HUDEP-2 (cell line): ENCODE data around the gene TMOD3.
"Not testable (repeated sequence)": the region's sequence is repeated elsewhere in the genome, so short reads cannot be mapped to it uniquely, and the experiment has no call there.

Source experiments
- DNase-seq, 76 experiments: peaks; one replicate each; lab custom pipeline; 2025; ENCODE audit not compliant: unreplicated experiment in 76 of 76; lab: John Stamatoyannopoulos, UW

TMOD3 gene

DNA sequence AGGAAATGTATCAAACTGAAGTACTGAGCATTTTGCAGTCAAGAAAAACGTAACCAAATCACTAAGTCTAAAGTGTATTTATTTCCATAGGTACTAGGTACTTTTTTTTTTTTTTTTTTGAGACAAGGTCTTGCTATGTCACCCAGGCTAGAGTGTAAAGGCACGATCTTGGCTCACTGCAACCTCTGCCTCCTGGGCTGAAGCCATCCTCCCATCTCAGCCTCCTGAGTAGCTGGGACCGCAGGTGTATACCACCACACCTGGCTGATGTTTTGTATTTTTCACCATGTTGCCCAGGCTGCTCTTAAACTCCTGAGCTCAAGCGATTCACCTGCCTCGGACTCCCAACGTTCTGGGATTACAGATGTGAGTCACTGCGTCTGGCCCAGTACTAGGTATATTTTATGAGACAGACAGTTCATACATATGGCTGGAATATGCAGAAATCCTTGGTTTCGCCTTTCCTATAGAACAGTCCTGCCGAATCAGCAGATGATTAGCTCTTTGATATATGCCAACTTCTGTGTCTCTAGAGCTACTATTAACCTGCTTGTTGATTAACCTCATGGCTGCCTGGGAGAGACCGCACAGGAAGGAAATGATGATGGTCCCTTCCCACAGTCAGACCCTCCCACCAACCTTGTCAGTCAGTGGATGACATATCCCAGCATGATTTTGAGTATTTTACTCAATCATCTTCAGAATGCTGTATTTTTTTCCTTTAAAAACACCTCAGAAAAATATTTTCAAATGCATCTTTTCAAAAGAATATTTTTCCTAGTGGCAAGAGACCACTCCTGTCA, 32.3 kb downstream of the TMOD3 start:
- no peak for DNase-seq

- no peak for DNase-seq
Observed at GRCh38 chr15:51863131-51863530, 33.7 kb downstream of the TMOD3 start.

DNA sequence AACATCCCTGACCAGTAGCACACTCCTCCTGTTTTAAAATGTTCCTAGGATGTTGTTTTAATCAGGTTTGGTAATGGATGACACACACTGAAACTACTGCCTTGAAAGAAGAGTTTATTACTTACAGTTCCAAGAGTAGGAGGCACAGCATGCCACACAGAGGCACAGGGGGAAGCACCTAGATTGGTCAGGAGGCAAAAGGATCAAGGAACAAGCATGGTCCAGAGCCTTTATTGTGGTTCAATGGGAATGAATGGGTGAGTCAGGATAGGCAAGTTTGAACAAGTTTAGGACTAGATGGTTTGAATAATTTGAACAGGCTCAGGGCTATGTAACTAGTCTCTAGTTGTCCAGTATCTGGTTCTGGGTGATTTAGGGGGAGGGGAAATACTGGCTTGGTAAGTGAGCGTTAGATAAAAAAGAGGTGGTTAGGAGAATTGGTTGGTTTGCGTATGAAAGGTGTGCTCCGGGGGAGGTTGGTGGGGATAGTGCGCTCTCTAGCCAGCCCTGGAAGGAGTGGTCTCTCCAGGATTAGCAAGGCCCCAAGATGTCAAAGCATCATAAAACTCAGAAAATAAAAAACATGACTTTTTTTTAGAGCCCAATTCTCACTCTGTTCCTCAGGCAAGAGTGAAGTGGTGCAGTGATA, 35.1 kb downstream of the TMOD3 start:
- no peak for DNase-seq

DNA sequence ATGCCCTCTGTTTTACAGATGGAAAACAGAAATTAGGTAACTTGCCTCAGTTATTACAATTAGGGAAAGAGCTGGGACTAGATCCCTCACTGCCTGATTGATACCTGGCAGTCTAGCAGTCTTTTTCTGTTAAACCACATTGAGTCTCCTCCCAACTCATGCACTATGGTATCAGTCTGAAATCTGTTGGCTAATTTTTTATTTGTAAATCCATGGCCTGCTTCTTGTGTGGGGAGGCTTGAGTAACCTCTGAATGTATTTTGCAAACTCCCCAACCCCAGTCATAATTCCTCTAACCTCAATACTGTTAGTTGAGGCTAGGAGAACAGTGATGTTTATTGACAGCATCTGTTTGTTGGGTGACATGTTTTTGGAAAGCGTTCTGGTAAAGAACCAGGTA, 35.9 kb downstream of the TMOD3 start:
- no peak for DNase-seq

DNA sequence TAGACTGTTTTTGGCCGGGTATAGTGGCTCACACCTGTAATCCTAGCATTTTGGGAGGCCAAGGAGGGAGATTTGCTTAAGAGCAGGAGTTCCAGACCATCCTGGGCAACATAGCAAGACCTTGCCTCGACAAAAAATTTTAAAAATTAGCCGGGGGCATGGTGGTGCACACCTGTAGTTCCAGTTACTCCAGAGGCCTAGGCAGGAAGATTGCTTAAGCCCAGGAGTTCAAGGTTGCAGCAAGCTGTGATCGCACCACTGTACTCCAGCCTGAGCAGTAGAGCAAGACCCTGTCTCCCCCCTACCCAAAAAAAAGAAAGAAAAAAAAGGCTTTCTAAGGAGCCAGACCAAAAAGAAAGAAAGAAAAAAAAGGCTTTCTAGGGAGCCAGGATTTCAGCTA, 36.7 kb downstream of the TMOD3 start:
- no peak for DNase-seq

GRCh38 chr15:51866751-51867150, 37.3 kb downstream of the TMOD3 start:
- no peak for DNase-seq

DNA sequence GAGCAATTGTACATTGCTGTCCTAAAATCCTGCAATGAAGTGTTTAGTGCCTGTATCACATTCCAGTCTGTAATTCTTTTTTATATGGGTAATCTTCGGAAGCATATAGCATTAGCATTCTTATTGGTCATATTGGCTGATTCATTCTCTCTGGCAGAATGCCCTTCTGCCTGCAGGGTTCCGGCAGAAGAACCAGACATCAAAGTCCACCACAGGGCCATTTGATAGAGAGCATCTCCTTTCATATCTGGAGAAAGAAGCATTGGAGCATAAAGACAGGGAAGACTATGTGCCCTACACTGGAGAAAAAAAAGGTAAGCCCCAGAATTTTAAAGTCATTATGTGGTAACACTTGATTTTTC, 39.6 kb downstream of the TMOD3 start:
- DNase-seq, result peak in 27 of 76 experiments; percentile 1 to 73 (median 27)

- DNase-seq, result no peak
Observed at GRCh38 chr15:51870774-51871173, 41.3 kb downstream of the TMOD3 start.

DNA sequence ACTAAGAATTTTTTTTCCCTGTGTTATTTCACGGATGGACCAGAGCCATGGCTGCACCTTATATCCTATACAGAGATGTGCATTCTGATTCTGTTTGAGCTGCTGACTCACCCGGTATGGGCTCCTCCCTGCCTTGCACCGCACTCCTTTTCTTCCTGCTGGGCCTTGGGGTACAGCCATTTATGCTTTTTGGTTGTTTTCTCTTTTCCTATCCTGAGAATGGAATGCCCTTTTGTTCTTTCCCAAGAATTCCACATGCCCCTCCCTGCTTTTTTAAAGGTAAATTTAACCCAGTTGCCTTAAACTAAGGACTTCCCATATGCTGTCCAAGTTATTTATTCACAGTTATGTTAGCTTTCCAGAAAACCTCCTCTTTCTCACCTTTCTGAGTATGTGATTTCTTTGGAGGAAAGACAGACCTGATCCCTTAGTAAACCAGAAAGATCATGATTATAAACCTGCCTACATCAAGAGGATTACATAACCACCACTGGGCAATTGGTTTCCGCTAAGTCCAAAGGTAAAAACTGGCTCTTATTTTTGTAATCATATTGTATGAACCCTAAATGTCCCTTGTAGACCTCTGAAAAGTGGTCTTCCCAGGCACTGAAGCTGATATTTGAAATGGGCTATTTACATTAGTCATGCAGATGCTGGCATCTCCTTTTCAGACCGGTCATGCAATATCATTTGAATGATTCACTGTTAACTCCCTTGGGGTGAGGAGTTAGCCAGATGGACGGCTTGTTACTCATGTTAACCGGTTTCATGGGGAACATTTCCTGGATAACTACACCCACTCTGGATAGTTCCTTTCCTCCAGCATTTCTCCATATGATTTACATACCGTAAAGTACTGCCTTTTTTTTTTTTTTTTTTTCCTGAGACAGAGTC, 45.5 kb downstream of the TMOD3 start:
- peak in 26 of 76 experiments; percentile 7 to 46 (median 25) for DNase-seq

DNA sequence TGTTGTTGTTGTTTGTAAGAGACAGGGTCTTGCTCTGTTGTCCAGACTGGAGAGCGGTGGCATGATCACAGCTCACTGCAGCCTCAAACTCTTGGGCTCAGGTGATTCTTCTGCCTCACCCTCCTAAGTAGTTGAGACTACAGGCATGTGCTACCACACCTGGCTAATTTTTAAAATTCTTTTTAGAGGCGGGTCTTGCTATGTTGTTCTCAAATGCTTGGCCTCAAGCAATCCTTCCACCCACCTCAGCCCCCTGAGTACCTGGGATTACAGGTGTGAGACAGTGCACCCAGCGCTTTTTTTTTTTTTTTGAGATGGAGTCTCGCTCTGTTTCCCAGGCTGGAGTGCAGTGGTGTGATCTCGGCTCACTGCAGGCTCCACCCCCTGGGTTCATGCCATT, 46.7 kb downstream of the TMOD3 start:
- no peak for DNase-seq

DNA sequence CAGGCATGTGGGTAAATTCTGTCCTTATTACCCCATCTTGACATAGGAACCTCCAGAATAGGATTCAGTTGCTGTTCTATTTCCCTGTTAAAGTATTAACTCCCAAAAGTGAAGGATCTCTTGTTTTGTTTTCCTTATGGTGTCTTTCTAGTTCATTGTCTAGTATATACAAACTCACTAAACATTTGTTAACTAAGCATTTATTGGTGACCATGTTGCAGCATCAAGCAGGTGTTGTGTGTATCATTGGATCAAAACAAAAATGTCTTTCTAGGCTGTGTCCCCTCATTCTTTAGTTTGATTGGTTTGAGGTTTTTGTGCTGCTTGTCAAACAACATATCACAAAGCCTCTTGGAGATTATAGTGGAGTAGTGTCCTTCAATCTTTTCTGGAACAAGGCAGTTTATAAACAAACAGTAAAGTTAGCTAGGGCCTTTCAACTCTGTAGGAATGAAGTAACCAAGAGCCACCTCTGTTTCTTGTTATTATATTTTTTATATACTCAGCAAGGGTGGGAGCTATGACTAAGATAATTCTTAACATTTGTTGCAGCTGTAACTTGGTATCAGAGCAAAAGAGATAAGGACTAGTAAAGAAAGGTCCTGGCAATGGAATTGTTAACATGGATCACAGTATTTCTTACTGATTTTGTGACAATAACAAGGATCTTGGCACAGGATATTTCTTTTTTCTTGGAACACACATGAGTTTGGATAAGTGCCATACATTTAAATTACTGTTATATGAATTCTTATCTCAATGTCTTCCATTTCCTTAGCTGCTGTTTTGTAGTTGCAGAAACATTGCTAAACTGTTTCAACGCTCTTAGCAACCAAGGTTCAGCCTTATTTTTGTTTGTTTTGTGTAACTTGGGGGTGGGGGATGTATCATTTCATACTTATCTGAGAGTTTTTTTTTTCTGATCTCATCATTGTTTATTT, 49.3 kb downstream of the TMOD3 start:
- peak in 34 of 76 experiments; percentile 11 to 86 (median 54) for DNase-seq

DNA sequence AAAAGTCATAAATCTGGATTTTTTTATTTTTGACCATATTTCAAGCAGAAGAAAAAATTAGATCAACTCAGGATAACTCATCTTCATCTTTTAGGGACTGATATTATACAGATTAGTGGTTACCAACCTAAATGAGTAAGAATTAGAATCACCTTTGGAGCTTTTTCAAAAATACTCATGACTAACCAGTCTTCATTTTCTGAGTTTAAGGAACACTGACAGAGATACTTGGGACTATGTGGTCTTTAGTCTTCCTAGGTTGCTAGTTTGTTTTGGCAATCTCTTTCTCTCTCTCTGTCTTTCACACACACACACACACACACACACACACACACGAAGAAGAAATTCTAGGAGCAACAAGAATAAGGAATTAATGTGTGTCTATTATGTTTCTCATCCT, 50.1 kb downstream of the TMOD3 start:
- DNase-seq, result no peak

- DNase-seq, result no peak
Observed at GRCh38 chr15:51883271-51883837, 53.9 kb downstream of the TMOD3 start.

DNA sequence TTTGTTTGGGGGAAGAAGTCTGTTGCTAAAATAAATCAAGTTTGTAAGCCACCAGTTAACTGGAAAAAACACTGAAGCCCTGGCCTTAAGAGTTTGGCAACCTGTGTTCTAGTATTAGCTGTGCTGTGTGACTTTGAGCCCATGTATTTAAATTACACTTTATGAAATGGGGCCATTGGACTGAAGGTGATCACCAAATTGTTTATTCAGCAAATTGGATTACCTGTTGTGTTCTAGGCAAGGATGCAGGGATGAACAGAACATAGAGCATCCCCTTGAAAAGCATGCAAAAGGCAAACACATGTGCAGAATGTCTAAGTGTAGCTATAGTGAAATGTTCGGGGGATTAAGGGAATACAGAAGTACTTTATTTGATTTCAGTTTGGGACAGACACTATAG, 54.6 kb downstream of the TMOD3 start:
- no peak for DNase-seq

DNA sequence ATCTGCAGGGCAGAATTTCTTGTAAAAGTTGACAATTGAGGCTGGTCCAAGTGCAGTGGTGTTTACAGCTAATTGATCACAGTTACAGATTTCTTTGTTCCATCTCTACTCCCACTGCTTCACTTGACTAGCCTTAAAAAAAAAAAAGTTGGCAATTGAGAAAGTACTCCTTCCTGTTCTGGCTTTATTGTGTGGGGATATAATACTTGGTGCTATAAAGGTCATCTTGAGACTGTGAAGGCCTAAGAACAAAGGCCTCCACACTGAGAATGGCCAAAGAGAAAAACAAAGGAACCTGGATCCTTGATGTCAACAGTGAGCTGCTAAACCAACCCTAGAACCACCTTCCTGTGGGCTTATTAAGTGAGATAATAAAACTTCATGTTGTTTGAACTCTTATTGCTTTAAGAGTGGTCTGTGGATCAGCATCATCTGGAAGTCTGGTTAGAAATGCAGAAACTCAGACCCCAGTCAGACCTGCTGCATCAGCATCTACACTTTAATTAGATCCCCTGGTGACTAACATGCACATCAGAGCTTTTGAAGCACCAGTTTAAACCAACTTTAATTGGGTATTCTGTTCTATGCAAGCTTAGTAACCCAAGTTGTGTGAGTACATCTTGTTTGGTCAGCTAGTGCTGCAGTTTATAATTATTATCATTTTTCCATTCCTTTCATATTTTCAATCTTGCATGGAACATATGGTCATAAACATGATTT, 55.2 kb downstream of the TMOD3 start:
- no peak for DNase-seq

DNA sequence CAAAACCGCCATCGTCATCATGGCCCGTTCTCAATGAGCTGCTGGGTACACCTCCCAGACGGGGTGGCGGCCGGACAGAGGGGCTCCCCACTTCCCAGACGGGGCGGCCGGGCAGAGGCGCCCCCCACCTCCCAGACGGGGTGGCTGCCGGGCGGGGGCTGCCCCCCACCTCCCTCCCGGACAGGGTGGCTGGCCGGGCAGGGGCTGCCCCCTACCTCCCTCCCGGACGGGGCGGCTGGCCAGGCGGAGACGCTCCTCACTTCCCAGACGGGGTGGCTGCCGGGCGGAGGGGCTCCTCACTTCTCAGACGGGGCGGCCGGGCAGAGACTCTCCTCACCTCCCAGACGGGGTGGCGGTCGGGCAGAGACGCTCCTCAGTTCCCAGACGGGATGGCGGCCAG, 56.3 kb downstream of the TMOD3 start:
- DNase-seq, result not testable (repeated sequence)

DNA sequence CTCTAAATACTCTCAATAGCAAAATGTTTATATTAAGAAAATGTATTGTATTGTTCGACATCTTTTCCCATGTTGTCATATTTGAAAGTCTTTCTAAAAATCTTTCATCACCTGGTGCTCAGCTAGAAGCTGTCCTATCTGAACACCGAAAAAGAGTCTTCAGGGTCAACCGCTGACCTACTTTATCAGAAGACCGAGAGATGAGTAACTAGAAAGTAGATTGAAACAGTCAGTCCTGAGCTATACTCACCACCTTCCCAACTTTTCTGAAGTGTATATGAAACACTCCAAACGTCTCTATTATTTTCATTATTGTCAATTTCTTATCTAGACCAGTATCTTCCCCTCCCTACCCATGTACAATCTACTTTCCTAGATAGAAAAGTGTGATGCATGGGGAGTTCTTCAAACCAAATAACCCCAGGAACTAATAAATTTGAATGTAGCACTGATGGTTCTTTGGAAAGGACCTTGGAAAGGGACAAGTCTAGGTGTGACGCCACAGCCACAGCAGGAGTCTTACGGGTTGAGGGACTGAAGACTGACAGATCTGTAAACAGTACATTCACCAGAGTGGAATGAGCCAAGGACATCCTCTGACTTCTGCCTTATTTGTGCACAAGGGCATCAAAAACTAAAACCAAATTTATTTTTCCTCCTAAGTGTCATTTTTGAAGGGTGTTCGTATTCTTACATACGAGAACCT, 58.6 kb downstream of the TMOD3 start:
- no peak for DNase-seq

DNA sequence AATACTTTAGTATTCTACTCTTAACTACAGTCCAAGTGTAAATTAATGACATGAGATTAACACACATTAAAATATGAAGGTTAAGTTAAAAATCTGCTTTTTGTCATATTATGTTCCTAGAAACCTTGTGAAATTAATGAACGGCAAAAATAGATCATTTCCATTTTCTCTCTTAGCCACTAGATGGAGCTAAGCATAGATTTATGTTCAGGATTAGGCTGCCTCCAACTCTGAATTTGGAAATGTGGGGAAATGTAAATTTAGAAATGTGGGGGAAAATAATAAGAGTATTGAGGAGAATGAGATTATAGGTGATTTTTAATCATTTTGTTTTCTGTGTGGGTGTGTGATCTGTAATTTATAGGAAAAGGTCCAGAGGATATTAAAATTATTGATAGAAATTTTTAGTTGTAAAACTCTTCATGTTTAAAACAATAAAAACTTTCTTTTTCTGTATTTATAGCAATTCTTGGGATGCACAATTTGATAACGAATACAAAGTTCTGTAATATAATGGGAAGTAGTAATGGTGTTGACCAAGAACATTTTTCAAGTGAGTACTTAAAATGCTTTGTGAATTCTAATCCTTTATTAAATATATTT, 59.2 kb downstream of the TMOD3 start:
- peak in 4 of 76 experiments; percentile 3 to 27 (median 8) for DNase-seq
